ENCODE measurements around the gene CRIP1. TPM values are rescaled to one million over a fixed set of nuclear protein-coding genes. Genes with fewer than 3 reads are reported as not detected.
A peak's percentile ranks its signal among the peaks of the same experiment; 100 is the strongest.

The CRIP1 gene
- total RNA-seq, 1 donor from 2014 or later = 7.0 TPM

DNA sequence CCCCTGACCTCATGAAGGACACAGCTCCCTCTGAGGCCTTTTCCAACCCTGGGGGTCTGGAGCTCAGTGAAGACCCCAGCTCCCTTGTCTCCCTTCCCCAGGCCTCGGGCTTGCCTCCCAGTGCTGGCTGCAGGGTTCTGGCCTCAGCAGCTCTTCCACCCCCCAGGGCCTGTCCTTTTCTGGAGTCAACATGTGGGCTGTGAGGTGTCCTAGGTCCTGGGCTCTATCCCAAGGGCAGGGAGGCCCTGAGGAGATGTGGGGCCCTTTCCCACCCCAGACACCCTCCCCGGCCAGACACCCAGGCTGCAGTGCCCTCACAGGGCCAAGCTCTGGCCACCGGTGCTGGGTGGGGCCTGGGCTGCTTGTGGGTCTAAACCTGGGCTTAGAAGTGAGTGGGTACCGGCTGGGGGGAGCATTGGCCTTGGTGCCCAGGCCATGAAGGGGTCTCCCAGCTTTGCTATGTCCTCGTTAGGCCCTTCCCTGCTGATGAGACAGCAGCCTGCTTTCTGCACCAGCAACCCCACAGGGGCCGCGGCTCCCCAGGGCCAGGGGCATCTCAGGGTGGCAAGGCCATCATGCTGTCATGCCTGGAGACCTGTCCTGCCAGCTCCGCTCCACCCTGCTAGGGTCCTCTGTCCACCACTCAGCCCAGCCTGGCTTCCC, 14.7 kb upstream of the CRIP1 start:
- DNase-seq (ENCODE audit: low read depth) = no peak
- no peak overlapping the region for H3K4me3 ChIP-seq (ENCODE audit: low read depth, low read length)
- TF ChIP-seq, protein P1, sequence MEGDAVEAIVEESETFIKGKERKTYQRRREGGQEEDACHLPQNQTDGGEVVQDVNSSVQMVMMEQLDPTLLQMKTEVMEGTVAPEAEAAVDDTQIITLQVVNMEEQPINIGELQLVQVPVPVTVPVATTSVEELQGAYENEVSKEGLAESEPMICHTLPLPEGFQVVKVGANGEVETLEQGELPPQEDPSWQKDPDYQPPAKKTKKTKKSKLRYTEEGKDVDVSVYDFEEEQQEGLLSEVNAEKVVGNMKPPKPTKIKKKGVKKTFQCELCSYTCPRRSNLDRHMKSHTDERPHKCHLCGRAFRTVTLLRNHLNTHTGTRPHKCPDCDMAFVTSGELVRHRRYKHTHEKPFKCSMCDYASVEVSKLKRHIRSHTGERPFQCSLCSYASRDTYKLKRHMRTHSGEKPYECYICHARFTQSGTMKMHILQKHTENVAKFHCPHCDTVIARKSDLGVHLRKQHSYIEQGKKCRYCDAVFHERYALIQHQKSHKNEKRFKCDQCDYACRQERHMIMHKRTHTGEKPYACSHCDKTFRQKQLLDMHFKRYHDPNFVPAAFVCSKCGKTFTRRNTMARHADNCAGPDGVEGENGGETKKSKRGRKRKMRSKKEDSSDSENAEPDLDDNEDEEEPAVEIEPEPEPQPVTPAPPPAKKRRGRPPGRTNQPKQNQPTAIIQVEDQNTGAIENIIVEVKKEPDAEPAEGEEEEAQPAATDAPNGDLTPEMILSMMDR (conservative IDR thresholded peaks at IDR 0.05; ENCODE audit: low read depth, low read length) = no peak

- H3K4me3 ChIP-seq (ENCODE audit: low read depth, low read length) = no peak overlapping the region
- no peak for DNase-seq (ENCODE audit: low read depth)
Observed at GRCh38 chr14:105472486-105472991, 14.1 kb upstream of the CRIP1 start.

GRCh38 chr14:105473033-105473676, 13.5 kb upstream of the CRIP1 start:
- H3K4me3 ChIP-seq (ENCODE audit: low read depth, low read length) = peak overlapping the region; percentile 65
- TF ChIP-seq, protein P1 (conservative IDR thresholded peaks at IDR 0.05; ENCODE audit: low read depth, low read length) = no peak
- DNase-seq (ENCODE audit: low read depth) = no peak

More at GRCh38 chr14:105472486-105472991, 14.1 kb upstream of the CRIP1 start:
- TF ChIP-seq, protein P1 (conservative IDR thresholded peaks at IDR 0.05; ENCODE audit: low read depth, low read length) = peak; percentile 15

DNA sequence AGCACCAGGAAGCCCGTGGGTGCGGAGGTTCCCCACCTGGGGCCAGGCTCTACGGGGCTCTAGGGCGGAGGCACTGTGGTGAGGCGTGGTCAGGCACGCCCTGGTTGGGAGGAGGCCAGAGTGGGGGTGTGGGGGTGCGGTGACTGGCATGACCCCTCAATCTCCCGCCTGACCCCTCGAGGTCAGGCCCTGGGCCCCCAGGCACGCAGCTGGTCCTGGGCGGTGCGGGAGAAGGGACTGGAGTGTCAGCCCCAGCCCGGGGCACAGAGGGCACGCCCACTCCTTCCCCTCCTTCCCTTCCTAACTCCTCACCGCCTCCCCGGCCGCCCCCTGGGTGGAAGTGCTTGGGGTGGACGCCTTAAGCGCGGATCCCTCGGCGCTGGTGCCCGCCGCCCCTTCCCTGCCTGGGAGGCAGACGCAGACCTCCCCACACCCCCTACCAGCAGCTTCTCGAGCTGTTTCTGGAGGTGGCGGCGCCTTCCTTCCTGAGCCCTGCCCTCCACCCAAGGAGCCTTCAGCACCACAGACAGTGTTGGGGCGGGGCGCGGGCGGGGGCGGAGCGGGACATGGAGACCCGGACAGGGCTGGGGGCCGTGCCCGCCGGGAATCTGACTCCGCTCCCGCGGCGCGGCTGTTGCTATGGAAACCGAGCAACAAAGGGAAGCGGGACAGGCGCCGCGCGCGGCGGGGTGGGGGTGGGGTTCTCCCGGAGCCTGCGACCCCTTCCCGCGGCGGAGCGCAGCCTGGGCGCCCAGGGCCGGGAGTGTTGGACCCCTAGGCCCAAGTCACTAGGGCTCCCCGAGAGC, 12.8 kb upstream of the CRIP1 start:
- peak overlapping the region; percentile 65 for H3K4me3 ChIP-seq (ENCODE audit: low read depth, low read length)
- DNase-seq (ENCODE audit: low read depth) = no peak
- TF ChIP-seq, protein P1 (conservative IDR thresholded peaks at IDR 0.05; ENCODE audit: low read depth, low read length) = no peak

- no peak for DNase-seq (ENCODE audit: low read depth)
- TF ChIP-seq, protein P1 (conservative IDR thresholded peaks at IDR 0.05; ENCODE audit: low read depth, low read length) = no peak
Observed at GRCh38 chr14:105474483-105475268, 12.0 kb upstream of the CRIP1 start, which contains the start of gene CRIP2. Gene CRIP2, plus strand, starts transcription at chr14:105474821. Its CDS starts 42 bp downstream, at chr14:105474863.

More at GRCh38 chr14:105474483-105475268, 12.0 kb upstream of the CRIP1 start, which contains the start of gene CRIP2:
- H3K4me3 ChIP-seq (ENCODE audit: low read depth, low read length) = peak within 1 kb of the TSS; percentile 80

All from epithelial cell of proximal tubule (primary cell).